AG04449 (cell line): ENCODE measurements around the gene MFAP1.

Experiments used
- CTCF ChIA-PET: fragments of 350-600 bp; formaldehyde crosslinking; extraction: SDS; loops from one replicate; lab custom pipeline; 2021; ENCODE audit warnings: antibody characterized with exemption; lab: Yijun Ruan, JAX
- POLR2A ChIA-PET: fragments of 400-600, 350-600 bp; formaldehyde crosslinking; extraction: SDS; loops from one replicate; lab custom pipeline; 2020; ENCODE audit warnings: antibody characterized with exemption, inconsistent platforms; lab: Yijun Ruan, JAX
- DNase-seq: peaks from one replicate; pipeline ENCODE4 v3.0.0-alpha.2; 2010; ENCODE audit warnings: low read depth, low spot score
- H3K4me3 ChIP-seq: 2 replicates; pipeline ENCODE4 v1.5.1; 2011; ENCODE audit warnings: low read depth, mild to moderate bottlenecking, control low read depth, low read length
- CTCF ChIP-seq: IDR thresholded peaks from one replicate; pipeline ENCODE4 v1.5.1; 2011; ENCODE audit warnings: mild to moderate bottlenecking, moderate library complexity, low read length, control low read depth, inconsistent platforms; ENCODE audit not compliant: insufficient read depth; ENCODE audit errors: missing control alignments

Gene MFAP1

GRCh38 chr15:43769584-43770228 is 54.8 kb downstream of the MFAP1 start:
- ChIA-PET POLR2A (no interaction called here), CTCF (interaction anchor here (0.8 to 4.9 kb wide), 15 partner anchors 8 to 353 kb away, joined by 3 to 73 read pairs (median 5); partner anchors contain the start of gene ELL3)
- peak; percentile 76 for TF ChIP-seq CTCF
- DNase-seq: no peak
- H3K4me3 ChIP-seq: no peak overlapping the region

DNA sequence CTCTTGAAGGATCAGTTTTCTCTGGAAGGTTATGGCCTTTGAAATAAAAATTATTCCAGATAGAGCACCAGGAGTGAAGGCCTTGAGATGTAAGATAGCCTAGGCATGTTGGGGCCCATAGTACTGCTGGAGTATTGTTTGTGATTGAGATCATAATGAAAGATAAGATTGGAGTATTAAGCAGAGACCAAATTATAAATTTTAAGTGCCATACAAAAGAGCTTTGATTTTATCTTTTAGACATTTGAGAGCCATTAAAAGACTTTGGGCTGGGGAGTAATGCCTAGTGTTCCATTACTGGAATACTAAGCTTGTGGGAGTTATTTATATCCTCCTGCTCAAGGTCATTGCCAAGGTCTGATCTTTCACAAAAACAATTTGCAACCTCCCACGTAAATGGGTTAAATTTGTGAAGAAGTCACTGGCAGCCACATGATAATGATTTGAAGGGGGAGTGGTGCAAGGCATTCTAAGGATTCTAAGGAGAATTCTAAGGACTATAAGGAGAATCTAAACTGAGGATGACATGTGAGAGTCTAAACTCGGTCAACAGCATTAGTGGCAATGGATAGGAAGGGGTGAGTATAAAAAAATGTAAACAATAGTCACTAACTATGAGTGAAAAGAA is 60.6 kb downstream of the MFAP1 start:
- TF ChIP-seq CTCF: no peak
- no peak overlapping the region for H3K4me3 ChIP-seq
- DNase-seq: no peak
- ChIA-PET POLR2A (no interaction called here), CTCF (interaction anchor here (0.7 to 1.5 kb wide), 4 partner anchors 9 to 25 kb away, joined by 3 to 5 read pairs (median 3); partner anchors contain the start of gene ELL3)

DNA sequence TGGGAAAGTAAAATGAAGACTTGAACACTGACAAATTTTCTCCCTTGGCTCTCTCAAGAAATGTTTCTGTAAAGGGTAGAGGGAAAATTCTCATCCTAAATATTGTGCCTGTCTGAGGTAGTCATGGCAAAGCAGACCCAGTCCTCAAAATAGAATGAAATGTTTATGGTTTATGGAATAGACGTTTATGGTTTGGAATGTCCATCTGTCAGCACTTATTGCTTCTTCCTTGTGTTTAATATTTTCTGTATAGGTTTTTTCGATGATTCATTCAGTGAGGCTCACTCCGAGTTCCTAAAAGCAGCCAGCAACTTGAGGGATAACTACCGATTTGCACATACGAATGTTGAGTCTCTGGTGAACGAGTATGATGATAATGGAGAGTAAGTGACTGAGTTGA is 61.7 kb downstream of the MFAP1 start:
- no peak for TF ChIP-seq CTCF
- ChIA-PET CTCF (interaction anchor here (1.5 kb wide), 1 partner anchor 14 kb away, joined by 5 read pairs; the partner anchor contains the start of gene ELL3), POLR2A (no interaction called here)
- no peak overlapping the region for H3K4me3 ChIP-seq
- DNase-seq: no peak
